Eye (tissue), 1 donor: Measurements from ENCODE around the gene THADA.

Experiments
- DNase-seq: peaks from one replicate; pipeline ENCODE4 v3.0.0-alpha.2; 2015

THADA gene

DNA sequence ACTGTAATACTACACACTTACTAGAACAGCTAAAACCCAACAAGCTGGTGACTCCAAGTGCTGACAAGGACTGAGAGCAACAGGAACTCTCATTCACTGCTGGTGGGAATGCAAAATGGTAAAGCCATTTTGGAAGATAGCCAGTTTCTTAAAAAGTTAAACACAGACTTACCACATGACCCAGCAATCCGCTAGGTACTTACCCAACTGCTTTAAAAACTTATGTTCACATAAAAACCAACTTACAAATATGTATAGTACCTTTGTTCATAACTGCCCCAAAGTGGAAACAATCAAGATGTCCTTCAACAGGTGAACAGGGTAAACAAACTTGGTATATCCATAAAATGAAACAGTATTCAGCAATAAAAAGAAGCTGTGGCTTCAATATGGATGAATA lies 216.3 kb downstream of the THADA start:
- no peak for DNase-seq

- no peak for DNase-seq
These were observed 218.5 kb downstream of the THADA start for GRCh38 chr2:43377327-43377726.

GRCh38 chr2:43376523-43377198 lies 219.2 kb downstream of the THADA start:
- DNase-seq: no peak

- DNase-seq: no peak
These were observed 219.9 kb downstream of the THADA start for GRCh38 chr2:43375746-43376522.

DNA sequence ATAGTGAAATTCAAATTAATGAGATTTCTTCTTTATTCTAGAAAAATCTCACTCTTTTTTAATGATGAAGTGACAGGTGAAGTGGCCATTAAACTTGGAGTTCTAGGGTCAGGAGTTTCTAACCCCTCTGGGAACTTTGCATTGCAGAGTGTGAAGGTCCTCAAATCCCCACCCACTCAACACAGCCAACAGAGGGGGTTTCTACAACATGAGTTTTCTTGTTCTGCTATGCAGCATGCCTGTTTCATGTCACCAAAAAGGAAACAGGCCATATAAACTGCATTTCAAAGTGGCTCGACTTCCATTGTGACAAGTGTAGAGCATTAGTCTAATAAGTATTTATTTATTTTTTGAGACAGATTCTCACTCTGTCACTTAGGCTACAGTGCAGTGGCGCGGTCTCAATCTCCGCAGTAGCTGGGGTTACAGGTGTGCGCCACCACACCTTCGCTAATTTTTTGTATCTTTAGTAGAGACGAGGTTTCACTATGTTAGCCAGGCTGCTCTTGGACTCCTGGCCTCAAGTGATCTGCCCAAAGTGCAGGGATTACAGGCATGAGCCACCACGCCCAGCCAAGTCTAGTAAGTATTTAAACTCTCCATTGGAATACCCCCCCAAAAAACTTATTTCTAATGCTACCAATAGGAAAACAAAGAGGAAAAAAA lies 223.3 kb downstream of the THADA start:
- DNase-seq: no peak

DNA sequence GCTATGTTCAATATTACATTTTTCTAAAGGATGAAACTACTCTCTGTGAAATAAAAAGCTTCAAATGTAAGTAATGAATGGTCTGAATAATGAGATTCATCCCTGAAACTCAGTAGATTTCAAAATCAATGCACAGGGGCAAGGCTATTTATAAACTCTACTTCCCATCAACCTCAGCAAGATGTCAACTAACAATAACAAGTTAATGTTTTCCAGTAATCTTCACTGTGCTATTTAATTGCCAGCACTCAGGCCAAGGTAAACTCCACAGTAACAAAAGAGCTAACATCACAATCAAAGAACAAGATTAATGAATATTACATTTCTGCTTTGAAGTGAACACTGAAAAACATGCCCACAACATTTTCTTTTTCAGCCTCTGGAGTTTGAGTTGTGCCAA lies 225.1 kb downstream of the THADA start:
- DNase-seq: no peak

GRCh38 chr2:43370146-43370545 lies 225.7 kb downstream of the THADA start:
- DNase-seq: no peak

- DNase-seq: no peak
These were observed 227.1 kb downstream of the THADA start for GRCh38 chr2:43368483-43369385.

- DNase-seq: no peak
These were observed 228.6 kb downstream of the THADA start for GRCh38 chr2:43367012-43367782.

DNA sequence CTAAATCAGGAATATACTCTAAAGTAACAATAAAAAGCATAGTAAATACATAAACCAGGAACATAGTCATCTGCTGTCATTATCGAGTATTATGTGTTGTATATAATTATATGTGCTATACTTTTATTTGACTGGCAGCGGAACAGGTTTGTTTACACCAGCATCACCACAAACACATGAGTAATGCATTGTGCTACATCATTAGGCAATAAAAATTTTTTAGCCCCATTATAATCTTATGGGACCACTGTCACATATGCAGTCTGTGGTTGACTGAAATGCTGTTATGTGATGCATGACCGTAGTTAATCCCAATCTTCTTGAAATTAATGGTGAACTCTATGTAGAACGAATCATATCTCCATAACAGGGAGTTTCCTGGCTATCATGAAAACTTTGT lies 232.7 kb downstream of the THADA start:
- DNase-seq: no peak

GRCh38 chr2:43361286-43361685 lies 234.6 kb downstream of the THADA start:
- no peak for DNase-seq

DNA sequence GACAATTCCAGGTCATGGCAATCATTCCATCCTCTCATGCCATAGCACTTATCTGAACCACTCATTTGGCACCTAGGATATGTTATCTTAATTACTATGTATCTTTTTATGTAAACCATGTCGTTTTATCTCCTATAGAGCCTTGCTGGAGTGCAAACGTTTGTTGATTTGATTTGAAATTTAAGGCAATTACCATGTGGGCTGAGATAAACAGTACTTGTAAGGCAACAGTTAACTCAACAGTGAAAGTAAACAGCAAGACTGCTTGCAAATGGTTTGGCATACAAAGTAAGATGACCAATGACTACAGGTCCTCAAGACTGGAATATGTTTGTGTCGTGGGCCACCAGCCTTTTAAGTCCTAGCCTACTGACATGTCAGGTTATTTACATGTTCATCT lies 235.7 kb downstream of the THADA start:
- DNase-seq: no peak

DNA sequence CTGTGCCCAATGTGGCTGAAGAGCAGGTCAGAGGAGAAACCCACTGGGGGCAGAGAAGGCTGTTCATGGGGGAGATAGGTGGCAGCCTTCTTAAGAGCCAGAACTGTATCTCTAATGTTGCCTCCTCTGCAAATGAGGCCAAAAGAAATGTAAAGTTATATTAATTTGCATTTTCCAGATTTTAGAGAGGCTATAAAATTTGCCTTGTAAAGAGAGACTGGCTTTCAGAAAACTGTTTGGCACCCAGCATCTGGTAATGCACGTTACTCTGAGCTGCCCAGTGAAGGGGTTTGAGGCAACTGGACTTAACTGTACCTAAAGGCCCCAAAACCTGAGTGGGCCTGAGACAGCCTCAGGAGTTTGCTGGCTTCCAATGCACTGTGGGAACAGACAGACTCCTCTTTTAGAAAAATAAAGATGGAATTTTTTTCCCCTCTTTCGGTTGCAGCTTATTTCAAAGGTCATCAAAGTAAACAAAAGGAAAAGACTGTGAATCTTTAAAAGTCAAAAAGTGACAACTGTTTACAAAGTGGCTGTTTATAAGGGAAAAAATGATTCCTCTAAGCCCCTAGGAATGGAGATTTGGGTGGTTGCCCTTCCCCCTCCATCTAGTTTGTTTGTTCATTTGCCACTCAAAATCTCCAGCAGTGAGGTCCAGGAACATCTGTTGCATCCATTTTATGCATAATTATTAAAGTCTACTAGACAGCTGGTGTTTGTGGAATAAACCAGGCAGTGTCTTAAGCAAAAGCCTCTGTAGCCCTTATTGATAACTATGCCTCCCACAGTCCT lies 237.2 kb downstream of the THADA start:
- DNase-seq: peak; percentile 44

DNA sequence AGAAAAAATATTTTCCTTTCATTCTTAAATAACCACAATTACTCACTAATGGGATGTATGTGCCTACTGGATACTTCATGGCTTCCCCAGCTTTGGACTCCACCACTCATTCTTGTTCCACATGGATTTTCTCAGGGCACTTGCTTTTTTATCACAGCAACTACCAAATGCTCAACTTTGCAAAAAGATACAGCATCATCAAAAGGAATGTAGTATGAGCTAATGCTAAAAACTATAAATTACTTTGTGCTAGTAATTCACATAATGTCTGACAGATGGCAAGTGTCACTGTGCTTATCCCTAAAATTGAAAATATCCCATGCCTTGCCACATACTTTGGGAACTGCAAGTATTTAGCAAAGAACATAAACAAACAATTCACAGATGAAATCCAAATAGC lies 239.1 kb downstream of the THADA start:
- DNase-seq: no peak

DNA sequence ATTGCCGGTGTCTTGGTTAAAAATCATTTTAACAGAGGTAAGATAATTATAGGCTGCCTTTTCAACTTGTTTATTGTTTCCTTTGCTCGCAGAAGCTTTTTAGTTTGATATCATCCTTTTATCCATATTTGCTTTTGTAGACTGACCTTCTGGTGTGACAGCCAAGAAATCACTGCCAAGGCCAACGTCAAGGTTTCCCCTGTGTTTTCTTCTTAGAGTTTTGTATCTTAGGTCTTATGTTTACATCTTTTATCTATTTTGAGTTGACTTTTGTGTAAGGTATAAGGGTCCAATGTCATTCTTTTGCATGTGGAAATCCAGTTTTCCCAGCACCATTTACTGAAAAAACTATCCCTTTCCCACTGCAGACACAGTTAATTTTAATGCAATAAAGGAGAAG lies 240.4 kb downstream of the THADA start:
- no peak for DNase-seq

DNA sequence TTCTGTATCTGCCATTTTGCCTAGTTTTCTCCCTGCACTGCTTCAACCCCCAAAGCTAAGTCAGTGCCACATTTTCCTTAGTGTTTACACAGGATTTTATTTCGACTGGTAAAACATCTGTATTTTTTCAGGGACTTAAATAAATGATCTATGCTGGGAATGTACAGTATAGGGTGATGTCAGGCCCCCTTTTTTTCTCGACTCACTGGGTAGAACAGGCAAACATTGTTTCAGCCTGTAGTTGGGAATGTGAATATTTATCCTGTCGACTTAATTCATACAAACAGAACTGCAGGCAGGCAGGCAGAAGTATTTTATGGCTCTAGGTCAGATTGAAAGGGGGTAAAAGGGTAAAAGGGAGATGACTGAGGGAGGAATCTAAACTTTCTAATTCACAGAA lies 245.9 kb downstream of the THADA start:
- DNase-seq: peak; percentile 59

- DNase-seq: peak; percentile 71
These were observed 246.8 kb downstream of the THADA start for GRCh38 chr2:43348908-43349661.

DNA sequence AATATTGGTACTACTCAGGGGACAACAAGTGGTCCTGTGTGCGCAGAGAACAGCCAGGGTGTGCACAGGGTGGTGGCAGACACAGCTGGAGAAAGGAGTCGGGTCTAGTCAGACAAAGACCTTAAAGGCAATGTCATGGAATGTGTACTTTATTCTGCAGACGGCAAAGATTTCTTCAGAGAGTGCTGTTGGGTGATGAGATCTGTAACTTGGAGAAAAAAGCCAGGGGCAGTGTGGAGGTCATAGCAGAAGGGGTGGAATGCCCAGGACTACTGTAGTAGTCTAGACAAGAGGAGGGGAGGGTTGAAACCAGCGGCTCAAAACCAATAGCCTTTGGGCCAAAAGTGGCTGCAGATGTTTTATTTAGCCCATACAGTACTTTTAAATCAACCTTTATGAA lies 248.1 kb downstream of the THADA start:
- DNase-seq: no peak

DNA sequence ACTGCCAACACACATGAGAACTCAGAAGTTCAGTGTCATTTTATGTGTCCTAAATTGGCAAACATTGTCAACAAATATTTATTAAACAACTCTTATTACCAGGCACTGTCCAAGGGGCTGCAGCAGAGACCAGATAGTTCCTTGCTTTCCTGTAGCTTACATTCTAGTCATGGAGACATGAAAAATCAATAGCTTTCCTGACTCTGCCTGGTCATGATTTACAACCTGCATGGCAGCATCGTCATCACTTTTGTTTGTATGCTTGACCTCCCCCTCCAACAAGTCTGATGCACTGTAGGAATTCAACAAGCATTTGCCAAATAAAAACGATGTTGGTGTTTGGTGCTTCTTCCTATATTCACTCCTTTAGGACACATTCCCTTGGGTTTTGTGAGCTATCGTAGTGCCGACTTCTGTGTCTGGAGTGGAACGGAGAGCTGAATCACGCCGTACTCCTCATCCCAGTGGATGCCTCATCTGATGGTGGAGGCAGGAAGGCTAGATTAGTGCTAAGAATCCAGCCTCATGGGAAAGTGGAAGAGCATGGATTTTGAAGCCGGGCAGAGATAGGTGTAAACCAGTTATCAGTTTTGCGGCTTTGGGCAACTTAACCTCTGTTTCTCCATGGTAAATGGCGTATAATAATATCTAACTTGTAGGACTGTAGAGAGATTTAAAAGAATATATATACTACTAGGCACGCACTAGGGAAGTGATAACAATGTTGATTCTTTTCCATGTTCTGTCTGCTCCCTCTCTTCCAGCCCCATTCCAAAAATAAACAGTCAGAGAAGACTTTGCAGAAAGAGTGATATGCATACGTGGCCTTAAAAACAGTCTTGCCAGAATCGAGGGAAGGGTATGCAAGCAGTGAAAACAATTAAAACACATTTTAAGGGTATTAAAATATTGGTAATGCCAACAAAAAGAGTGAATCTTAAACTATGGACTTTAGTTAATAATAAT lies 249.0 kb downstream of the THADA start:
- DNase-seq: no peak
